ENCODE results near the gene IL36G. TPM values are rescaled to one million over a fixed set of nuclear protein-coding genes. Genes with fewer than 3 reads are reported as not detected.

IL36G gene
- polyA plus RNA-seq, 2 of the 4 experiments (the other 2 are of a cell fraction) = 0.16 TPM; not detected in 1

DNA sequence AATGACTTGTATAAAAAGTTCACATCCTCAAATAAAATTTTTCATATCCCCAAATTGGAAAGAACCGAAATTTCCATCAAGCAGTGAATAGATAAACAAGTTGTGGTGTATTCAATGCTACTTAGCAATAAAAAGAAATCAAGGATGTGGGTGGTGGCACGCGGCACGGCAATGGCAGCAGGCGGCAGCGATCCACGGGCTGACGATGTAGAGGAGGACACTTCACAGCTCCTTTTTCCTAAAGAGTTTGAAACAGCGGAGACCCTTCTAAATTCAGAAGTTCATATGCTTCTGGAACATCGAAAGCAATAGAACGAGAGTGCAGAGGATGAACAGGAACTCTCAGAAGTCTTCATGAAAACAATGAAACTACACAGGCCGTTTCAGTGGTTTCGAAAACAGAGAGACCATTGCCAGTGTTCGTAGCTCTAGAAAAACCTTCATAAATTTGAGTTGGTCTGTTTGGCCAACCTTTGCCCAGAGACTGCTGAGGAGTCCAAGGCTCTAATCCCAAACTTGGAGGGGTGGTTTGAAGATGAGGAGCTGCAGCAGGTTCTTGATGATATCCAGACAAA is 17.6 kb downstream of the IL36G start:
- ChIA-PET POLR2A (no interaction called here), CTCF (no interaction called here)
- Histone ChIP-seq H3K4me1 (no peaks in the 10 kb centered on the region), H3K4me2 (no peak overlapping the region), H3K27ac (no peak overlapping the region), H3K4me3 (no peak overlapping the region), H3K9me3 (peaks cover 12% of the 10 kb centered on the region)
- ATAC-seq = no peak
- no peak for FAIRE-seq
- WGBS (ENCODE audit: missing lambda C conversion rate) = 67% methylated on average over 14 of the region's 14 CpGs
- TF ChIP-seq JUN (IDR thresholded peaks at IDR 0.05) (no peak), ESRRA (IDR thresholded peaks at IDR 0.05; ENCODE audit: borderline replicate concordance, low read length) (no peak), NR3C1 (IDR thresholded peaks at IDR 0.05) (no peak), CBX8 (IDR thresholded peaks at IDR 0.05) (no peak), EHMT2 (IDR thresholded peaks at IDR 0.05; ENCODE audit: low read depth) (no peak), ZNF302 (CRISPR knock-in tag; IDR thresholded peaks at IDR 0.05) (no peak)
- no peak for DNase-seq (ENCODE audit: low read depth in 1 of 2, low spot score in 1 of 2)

DNA sequence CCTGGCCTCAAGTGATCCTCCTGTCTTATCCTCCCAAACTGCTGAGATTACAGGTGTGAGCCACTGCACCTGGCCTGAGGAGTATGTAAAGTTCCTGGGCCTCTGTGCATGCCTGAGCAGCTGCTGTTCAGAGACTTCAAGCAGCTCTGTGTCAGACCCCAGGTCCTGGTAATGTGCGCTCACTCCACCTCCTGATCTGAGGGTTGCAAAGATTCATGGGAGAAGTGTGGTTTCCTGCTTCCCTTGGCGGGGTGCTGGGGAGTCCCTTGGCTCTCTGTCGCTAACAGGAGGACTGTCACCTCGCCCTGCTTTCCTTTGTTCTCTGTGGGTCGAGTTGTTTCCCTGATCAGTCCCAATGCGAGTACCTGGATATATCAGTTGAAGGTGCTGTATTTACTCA is 18.8 kb downstream of the IL36G start:
- FAIRE-seq (no peak), ATAC-seq (no peak), DNase-seq (ENCODE audit: low read depth in 1 of 2, low spot score in 1 of 2) (no peak)
- TF ChIP-seq RFX5 (IDR thresholded peaks at IDR 0.05) (no peak), KDM1A (IDR thresholded peaks at IDR 0.05; ENCODE audit: low read depth) (no peak), FOSL2 (IDR thresholded peaks at IDR 0.05) (no peak), FOSL2 (CRISPR knock-in tag; IDR thresholded peaks at IDR 0.05) (no peak), JUN (IDR thresholded peaks at IDR 0.05) (no peak), HES2 (IDR thresholded peaks at IDR 0.05) (no peak), RCOR1 (IDR thresholded peaks at IDR 0.05; ENCODE audit: low read depth, low read length) (no peak), HEYL (CRISPR knock-in tag; IDR thresholded peaks at IDR 0.05) (no peak), POLR2A (IDR thresholded peaks at IDR 0.05; ENCODE audit: low read length) (no peak), MAX (IDR thresholded peaks at IDR 0.05) (no peak), MAFK (IDR thresholded peaks at IDR 0.05; ENCODE audit: partially characterized antibody) (no peak), JUNB (IDR thresholded peaks at IDR 0.05) (no peak), HOXB13 (CRISPR knock-in tag; IDR thresholded peaks at IDR 0.05; ENCODE audit: low read depth) (no peak), SREBF2 (IDR thresholded peaks at IDR 0.05) (no peak)
- TF ChIP-seq, protein P1, sequence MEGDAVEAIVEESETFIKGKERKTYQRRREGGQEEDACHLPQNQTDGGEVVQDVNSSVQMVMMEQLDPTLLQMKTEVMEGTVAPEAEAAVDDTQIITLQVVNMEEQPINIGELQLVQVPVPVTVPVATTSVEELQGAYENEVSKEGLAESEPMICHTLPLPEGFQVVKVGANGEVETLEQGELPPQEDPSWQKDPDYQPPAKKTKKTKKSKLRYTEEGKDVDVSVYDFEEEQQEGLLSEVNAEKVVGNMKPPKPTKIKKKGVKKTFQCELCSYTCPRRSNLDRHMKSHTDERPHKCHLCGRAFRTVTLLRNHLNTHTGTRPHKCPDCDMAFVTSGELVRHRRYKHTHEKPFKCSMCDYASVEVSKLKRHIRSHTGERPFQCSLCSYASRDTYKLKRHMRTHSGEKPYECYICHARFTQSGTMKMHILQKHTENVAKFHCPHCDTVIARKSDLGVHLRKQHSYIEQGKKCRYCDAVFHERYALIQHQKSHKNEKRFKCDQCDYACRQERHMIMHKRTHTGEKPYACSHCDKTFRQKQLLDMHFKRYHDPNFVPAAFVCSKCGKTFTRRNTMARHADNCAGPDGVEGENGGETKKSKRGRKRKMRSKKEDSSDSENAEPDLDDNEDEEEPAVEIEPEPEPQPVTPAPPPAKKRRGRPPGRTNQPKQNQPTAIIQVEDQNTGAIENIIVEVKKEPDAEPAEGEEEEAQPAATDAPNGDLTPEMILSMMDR (IDR thresholded peaks at IDR 0.05) = no peak
- TF ChIP-seq, protein P2, sequence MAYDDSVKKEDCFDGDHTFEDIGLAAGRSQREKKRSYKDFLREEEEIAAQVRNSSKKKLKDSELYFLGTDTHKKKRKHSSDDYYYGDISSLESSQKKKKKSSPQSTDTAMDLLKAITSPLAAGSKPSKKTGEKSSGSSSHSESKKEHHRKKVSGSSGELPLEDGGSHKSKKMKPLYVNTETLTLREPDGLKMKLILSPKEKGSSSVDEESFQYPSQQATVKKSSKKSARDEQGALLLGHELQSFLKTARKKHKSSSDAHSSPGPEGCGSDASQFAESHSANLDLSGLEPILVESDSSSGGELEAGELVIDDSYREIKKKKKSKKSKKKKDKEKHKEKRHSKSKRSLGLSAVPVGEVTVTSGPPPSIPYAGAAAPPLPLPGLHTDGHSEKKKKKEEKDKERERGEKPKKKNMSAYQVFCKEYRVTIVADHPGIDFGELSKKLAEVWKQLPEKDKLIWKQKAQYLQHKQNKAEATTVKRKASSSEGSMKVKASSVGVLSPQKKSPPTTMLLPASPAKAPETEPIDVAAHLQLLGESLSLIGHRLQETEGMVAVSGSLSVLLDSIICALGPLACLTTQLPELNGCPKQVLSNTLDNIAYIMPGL (CRISPR knock-in tag; IDR thresholded peaks at IDR 0.05; ENCODE audit: borderline replicate concordance) = no peak
- POLR2A ChIA-PET = no interaction called here
- 33% methylated on average over 6 of the region's 6 CpGs for WGBS (ENCODE audit: missing lambda C conversion rate)
- CTCF ChIA-PET = no interaction called here
- Histone ChIP-seq H3K4me1 (no peaks in the 10 kb centered on the region), H3K27ac (no peak overlapping the region), H3K4me3 (no peak overlapping the region), H3K4me2 (no peak overlapping the region), H3K9me3 (peaks cover 22% of the 10 kb centered on the region)

GRCh38 chr2:112997151-112997550 is 19.3 kb downstream of the IL36G start:
- Histone ChIP-seq H3K4me1 (no peaks in the 10 kb centered on the region), H3K9me3 (peaks cover 26% of the 10 kb centered on the region), H3K27ac (no peak overlapping the region), H3K4me3 (no peak overlapping the region), H3K4me2 (no peak overlapping the region)
- CTCF ChIA-PET = interaction anchor here (1.3 kb wide), 1 partner anchor 38 kb away, joined by 3 read pairs; no protein-coding TSS in a partner anchor
- TF ChIP-seq ZSCAN20 (CRISPR knock-in tag; IDR thresholded peaks at IDR 0.05) (no peak), RCOR1 (IDR thresholded peaks at IDR 0.05; ENCODE audit: low read depth, low read length) (no peak), REST (IDR thresholded peaks at IDR 0.05) (no peak), ZFP36 (IDR thresholded peaks at IDR 0.05; ENCODE audit: borderline replicate concordance, partially characterized antibody) (no peak), JUN (IDR thresholded peaks at IDR 0.05) (no peak), USF2 (IDR thresholded peaks at IDR 0.05) (no peak), MYC (IDR thresholded peaks at IDR 0.05; ENCODE audit: borderline replicate concordance, low read length) (no peak), ESRRA (IDR thresholded peaks at IDR 0.05; ENCODE audit: borderline replicate concordance, low read length) (no peak), ZNF302 (CRISPR knock-in tag; IDR thresholded peaks at IDR 0.05) (no peak), BHLHE40 (IDR thresholded peaks at IDR 0.05; ENCODE audit: low read depth, low read length) (no peak), CHD4 (IDR thresholded peaks at IDR 0.05; ENCODE audit: borderline replicate concordance) (no peak), HDAC2 (IDR thresholded peaks at IDR 0.05) (no peak)
- DNase-seq (ENCODE audit: low read depth in 1 of 2, low spot score in 1 of 2) = no peak
- WGBS (ENCODE audit: missing lambda C conversion rate) = 9% methylated on average over 1 of the region's 1 CpG
- FAIRE-seq = no peak
- ATAC-seq = no peak
- POLR2A ChIA-PET = no interaction called here
